Measurements from ENCODE around the gene FRAS1. TPM values are rescaled to one million over a fixed set of nuclear protein-coding genes. Genes with fewer than 3 reads are reported as not detected.

Gene FRAS1
- total RNA-seq, 1 experiment from 2014 or later = 3.4 TPM

DNA sequence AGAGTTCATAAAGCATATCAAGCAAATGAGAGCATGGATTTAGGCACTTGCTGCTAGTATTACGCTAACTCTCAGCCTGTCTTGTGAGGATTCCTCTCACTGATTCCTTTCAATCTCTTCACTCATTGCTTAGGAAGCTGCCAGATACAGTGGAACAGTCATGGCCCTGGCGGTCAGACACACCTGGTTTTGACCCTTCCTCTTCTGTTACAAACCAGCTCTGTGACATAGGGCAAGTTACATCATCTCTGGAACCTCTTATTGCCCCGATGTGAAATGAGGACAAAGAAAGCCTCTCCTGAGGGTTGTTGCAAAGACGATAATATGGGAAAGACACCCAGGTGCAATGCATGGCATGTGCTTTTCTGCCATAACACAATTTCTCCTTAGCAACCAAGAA lies 12.2 kb downstream of the FRAS1 start:
- DNase-seq (no peak), ATAC-seq (no peak)
- H3K9me3 ChIP-seq (ENCODE audit: low read length) = no peaks in the 10 kb centered on the region
- H3K9me2 ChIP-seq (replicated peaks; ENCODE audit: low read length) = no peaks in the 10 kb centered on the region
- intact Hi-C loops (cut with micrococcal nuclease) = no loop called here
- H3K36me3 ChIP-seq (ENCODE audit: low read depth, low read length) = no peaks in the 10 kb centered on the region
- no peak overlapping the region for H2AFZ ChIP-seq (ENCODE audit: low read length)
- H4K20me1 ChIP-seq (ENCODE audit: low read length) = no peaks in the 10 kb centered on the region
- BruUV-seq (replicated peaks) = no TSS peak
- POLR2A ChIA-PET (ENCODE audit: unreplicated experiment) = no interaction called here
- H3K27ac ChIP-seq (ENCODE audit: low read length) = no peak overlapping the region
- H3F3A ChIP-seq (ENCODE audit: low read length, unreplicated experiment) = no peaks in the 10 kb centered on the region
- CTCF ChIA-PET = no interaction called here
- no peaks in the 10 kb centered on the region for H3K27me3 ChIP-seq (ENCODE audit: low read length)
- H3K9ac ChIP-seq (ENCODE audit: low read length) = no peak overlapping the region
- no peak for TF ChIP-seq EZH2phosphoT487 (IDR thresholded peaks at IDR 0.05; ENCODE audit: borderline replicate concordance, low read length)
- no peak for TF ChIP-seq EZH2 (IDR thresholded peaks at IDR 0.05; ENCODE audit: low read length, unreplicated experiment)
- TF ChIP-seq, protein P1, sequence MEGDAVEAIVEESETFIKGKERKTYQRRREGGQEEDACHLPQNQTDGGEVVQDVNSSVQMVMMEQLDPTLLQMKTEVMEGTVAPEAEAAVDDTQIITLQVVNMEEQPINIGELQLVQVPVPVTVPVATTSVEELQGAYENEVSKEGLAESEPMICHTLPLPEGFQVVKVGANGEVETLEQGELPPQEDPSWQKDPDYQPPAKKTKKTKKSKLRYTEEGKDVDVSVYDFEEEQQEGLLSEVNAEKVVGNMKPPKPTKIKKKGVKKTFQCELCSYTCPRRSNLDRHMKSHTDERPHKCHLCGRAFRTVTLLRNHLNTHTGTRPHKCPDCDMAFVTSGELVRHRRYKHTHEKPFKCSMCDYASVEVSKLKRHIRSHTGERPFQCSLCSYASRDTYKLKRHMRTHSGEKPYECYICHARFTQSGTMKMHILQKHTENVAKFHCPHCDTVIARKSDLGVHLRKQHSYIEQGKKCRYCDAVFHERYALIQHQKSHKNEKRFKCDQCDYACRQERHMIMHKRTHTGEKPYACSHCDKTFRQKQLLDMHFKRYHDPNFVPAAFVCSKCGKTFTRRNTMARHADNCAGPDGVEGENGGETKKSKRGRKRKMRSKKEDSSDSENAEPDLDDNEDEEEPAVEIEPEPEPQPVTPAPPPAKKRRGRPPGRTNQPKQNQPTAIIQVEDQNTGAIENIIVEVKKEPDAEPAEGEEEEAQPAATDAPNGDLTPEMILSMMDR (conservative IDR thresholded peaks at IDR 0.05; ENCODE audit: low read depth, low read length) = no peak
- H3K4me1 ChIP-seq (ENCODE audit: insufficient read depth, low read length) = no peaks in the 10 kb centered on the region
- no peak overlapping the region for H3K4me3 ChIP-seq (ENCODE audit: low read length)
- H3K4me2 ChIP-seq (ENCODE audit: low read length) = no peak overlapping the region
- H3K79me2 ChIP-seq (ENCODE audit: low read length) = no peaks in the 10 kb centered on the region

- no peaks in the 10 kb centered on the region for H3K79me2 ChIP-seq (ENCODE audit: low read length)
- H3K36me3 ChIP-seq (ENCODE audit: low read depth, low read length) = no peaks in the 10 kb centered on the region
- no peak overlapping the region for H3K4me3 ChIP-seq (ENCODE audit: low read length)
- TF ChIP-seq EZH2 (IDR thresholded peaks at IDR 0.05; ENCODE audit: low read length, unreplicated experiment) (no peak), EZH2phosphoT487 (IDR thresholded peaks at IDR 0.05; ENCODE audit: borderline replicate concordance, low read length) (no peak)
- TF ChIP-seq, protein P1 (conservative IDR thresholded peaks at IDR 0.05; ENCODE audit: low read depth, low read length) = no peak
- intact Hi-C loops (cut with micrococcal nuclease) = no loop called here
- H3K9ac ChIP-seq (ENCODE audit: low read length) = no peak overlapping the region
- no TSS peak for BruUV-seq (replicated peaks)
- DNase-seq (no peak), ATAC-seq (no peak)
- no peaks in the 10 kb centered on the region for H4K20me1 ChIP-seq (ENCODE audit: low read length)
- no peaks in the 10 kb centered on the region for H3K27me3 ChIP-seq (ENCODE audit: low read length)
- CTCF ChIA-PET = no interaction called here
- H3K9me3 ChIP-seq (ENCODE audit: low read length) = no peaks in the 10 kb centered on the region
- H2AFZ ChIP-seq (ENCODE audit: low read length) = no peak overlapping the region
- H3K9me2 ChIP-seq (replicated peaks; ENCODE audit: low read length) = no peaks in the 10 kb centered on the region
- H3K27ac ChIP-seq (ENCODE audit: low read length) = no peak overlapping the region
- no peaks in the 10 kb centered on the region for H3K4me1 ChIP-seq (ENCODE audit: insufficient read depth, low read length)
- no peak overlapping the region for H3K4me2 ChIP-seq (ENCODE audit: low read length)
- H3F3A ChIP-seq (ENCODE audit: low read length, unreplicated experiment) = no peaks in the 10 kb centered on the region
- POLR2A ChIA-PET (ENCODE audit: unreplicated experiment) = no interaction called here
Measured at GRCh38 chr4:78069859-78070258, 12.7 kb downstream of the FRAS1 start.

DNA sequence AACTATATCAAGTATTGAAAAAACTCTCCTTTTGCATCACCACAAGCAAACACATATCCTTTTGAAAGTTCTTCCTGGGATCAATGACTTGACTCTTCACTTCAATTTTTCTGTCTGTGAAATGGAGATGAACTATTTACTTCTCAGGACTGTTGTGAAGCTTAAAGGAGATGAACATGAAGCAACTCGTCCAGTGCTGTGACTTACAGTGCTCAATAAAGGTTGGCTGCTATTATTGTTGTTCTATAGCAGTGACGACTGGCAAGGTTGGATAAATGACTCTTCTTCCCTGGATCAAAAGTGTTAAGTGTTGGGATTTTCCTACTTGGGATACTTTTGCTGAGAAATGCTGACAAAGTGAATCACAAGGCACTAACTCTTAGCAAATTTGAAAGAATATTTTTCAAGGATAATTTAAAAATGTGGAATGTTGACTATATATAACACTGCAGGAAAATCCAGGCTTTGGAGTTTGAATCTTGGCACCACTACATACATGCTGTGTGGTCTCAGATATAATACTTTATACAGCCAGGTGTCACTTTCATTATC lies 13.7 kb downstream of the FRAS1 start:
- POLR2A ChIA-PET (ENCODE audit: unreplicated experiment) = no interaction called here
- DNase-seq = no peak
- Histone ChIP-seq H3K9me2 (replicated peaks; ENCODE audit: low read length) (no peaks in the 10 kb centered on the region), H3K4me3 (ENCODE audit: low read length) (no peak overlapping the region), H3K9ac (ENCODE audit: low read length) (no peak overlapping the region), H3K27me3 (ENCODE audit: low read length) (no peaks in the 10 kb centered on the region), H3K4me1 (ENCODE audit: insufficient read depth, low read length) (no peaks in the 10 kb centered on the region), H3K36me3 (ENCODE audit: low read depth, low read length) (no peaks in the 10 kb centered on the region), H3K9me3 (ENCODE audit: low read length) (no peaks in the 10 kb centered on the region), H3K4me2 (ENCODE audit: low read length) (no peak overlapping the region), H3K27ac (ENCODE audit: low read length) (no peak overlapping the region), H2AFZ (ENCODE audit: low read length) (no peak overlapping the region), H4K20me1 (ENCODE audit: low read length) (no peaks in the 10 kb centered on the region), H3F3A (ENCODE audit: low read length, unreplicated experiment) (no peaks in the 10 kb centered on the region), H3K79me2 (ENCODE audit: low read length) (no peaks in the 10 kb centered on the region)
- BruUV-seq (replicated peaks) = no TSS peak
- CTCF ChIA-PET = no interaction called here
- TF ChIP-seq EZH2 (IDR thresholded peaks at IDR 0.05; ENCODE audit: low read length, unreplicated experiment) = no peak
- no peak for TF ChIP-seq EZH2phosphoT487 (IDR thresholded peaks at IDR 0.05; ENCODE audit: borderline replicate concordance, low read length)
- TF ChIP-seq, protein P1 (conservative IDR thresholded peaks at IDR 0.05; ENCODE audit: low read depth, low read length) = no peak
- intact Hi-C loops (cut with micrococcal nuclease) = no loop called here
- no peak for ATAC-seq

Measured in PC-3 (cell line).